Vagina (tissue), 2 donors: ENCODE measurements around the gene ALDH9A1.

Experiments used
- POLR2A ChIP-seq, 2 donors: fragments of 450-650 bp; IDR thresholded peaks; one replicate each; pipeline ENCODE4 v1.6.1; 2017; ENCODE audit warnings: antibody characterized with exemption in 2 of 2, mild to moderate bottlenecking in 2 of 2, moderate library complexity in 2 of 2
- POLR2AphosphoS5 ChIP-seq, 2 donors: sonication (generic); formaldehyde crosslinking; IDR thresholded peaks; one replicate each; pipeline ENCODE4 v1.9.0; 2017; ENCODE audit warnings: antibody characterized with exemption in 2 of 2, mild to moderate bottlenecking in 2 of 2, low read depth in 1 of 2; ENCODE audit not compliant: insufficient read depth in 1 of 2
- TF ChIP-seq, protein P1 (sequence below), 3 experiments: fragments of 450-650 bp in 2 of 3; fragments of 200-600 bp in 1 of 3; sonication (generic) in 1 of 3; IDR thresholded peaks; one replicate each; pipeline ENCODE4 v1.5.1; 2017 to 2019; ENCODE audit warnings: antibody characterized with exemption in 3 of 3, mild to moderate bottlenecking in 2 of 3, moderate library complexity in 2 of 3

- TF ChIP-seq POLR2A (IDR thresholded peaks at IDR 0.05) (no peak), POLR2AphosphoS5 (IDR thresholded peaks at IDR 0.05; ENCODE audit: insufficient read depth in 1 of 2, low read depth in 1 of 2) (no peak)
- TF ChIP-seq, protein P1, sequence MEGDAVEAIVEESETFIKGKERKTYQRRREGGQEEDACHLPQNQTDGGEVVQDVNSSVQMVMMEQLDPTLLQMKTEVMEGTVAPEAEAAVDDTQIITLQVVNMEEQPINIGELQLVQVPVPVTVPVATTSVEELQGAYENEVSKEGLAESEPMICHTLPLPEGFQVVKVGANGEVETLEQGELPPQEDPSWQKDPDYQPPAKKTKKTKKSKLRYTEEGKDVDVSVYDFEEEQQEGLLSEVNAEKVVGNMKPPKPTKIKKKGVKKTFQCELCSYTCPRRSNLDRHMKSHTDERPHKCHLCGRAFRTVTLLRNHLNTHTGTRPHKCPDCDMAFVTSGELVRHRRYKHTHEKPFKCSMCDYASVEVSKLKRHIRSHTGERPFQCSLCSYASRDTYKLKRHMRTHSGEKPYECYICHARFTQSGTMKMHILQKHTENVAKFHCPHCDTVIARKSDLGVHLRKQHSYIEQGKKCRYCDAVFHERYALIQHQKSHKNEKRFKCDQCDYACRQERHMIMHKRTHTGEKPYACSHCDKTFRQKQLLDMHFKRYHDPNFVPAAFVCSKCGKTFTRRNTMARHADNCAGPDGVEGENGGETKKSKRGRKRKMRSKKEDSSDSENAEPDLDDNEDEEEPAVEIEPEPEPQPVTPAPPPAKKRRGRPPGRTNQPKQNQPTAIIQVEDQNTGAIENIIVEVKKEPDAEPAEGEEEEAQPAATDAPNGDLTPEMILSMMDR (IDR thresholded peaks at IDR 0.05), result no peak
Observed at GRCh38 chr1:165726169-165726568, 27.8 kb upstream of the ALDH9A1 start.
